ENCODE results near the gene MAPK4. TPM values are rescaled to one million over a fixed set of nuclear protein-coding genes. Genes with fewer than 3 reads are reported as not detected.

Gene MAPK4
- total and polyA plus RNA-seq, 7 experiments from 2014 or later, result not detected

- Mint-ChIP-seq H3K9me3 (peaks cover 0 to 4% (median 0%) of the 10 kb centered on the region in 11 donors), H3K36me3 (no peaks in the 10 kb centered on the region), H3K4me3 (no peak overlapping the region), H3K27ac (no peak overlapping the region), H3K4me1 (no peaks in the 10 kb centered on the region), H3K27me3 (peaks cover 10 to 49% (median 22%) of the 10 kb centered on the region in 5 donors)
- POLR2A ChIA-PET, result no interaction called here
- CTCF ChIA-PET, result no interaction called here
- H3K36me3 ChIP-seq (ENCODE audit: control insufficient read depth in 2 of 3, insufficient read depth in 3 of 3, low read length in 3 of 3), result no peaks in the 10 kb centered on the region
- no peak overlapping the region for H3K4me3 ChIP-seq (ENCODE audit: low read length)
- H3K4me1 ChIP-seq (ENCODE audit: control insufficient read depth in 2 of 2, insufficient read depth in 2 of 2, low read length in 2 of 2), result no peaks in the 10 kb centered on the region
- DNase-seq (no peak), ATAC-seq (no peak)
- no peak overlapping the region for H3K27ac ChIP-seq (ENCODE audit: low read depth, low read length)
- H3K27me3 ChIP-seq (ENCODE audit: control insufficient read depth in 2 of 2, insufficient read depth in 2 of 2, low read length in 2 of 2), result no peaks in the 10 kb centered on the region
- H3K9me3 ChIP-seq (ENCODE audit: control insufficient read depth in 2 of 3, low read length in 3 of 3), result no peaks in the 10 kb centered on the region
- intact Hi-C loops (cut with micrococcal nuclease), result no loop called here
Observed at GRCh38 chr18:50620319-50620718, 60.4 kb downstream of the MAPK4 start.

DNA sequence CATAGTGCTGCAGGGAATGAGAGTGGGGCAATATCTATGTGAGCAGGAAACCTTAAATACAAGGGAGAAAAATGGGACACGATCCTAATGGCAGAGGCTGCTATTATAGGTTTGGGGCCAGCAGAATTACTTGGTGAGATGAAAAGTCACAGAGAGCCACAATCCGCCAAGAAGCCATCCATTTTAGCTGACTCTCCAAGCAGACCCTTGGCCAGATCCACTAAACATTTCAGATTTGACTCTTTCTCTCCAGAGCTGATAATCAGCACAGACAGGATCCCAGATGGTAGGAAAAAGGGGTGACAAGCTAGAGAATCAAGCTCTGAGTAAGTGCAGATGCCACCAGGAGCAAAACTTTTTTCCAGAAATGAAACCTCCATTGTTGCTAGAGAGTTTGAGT is 61.5 kb downstream of the MAPK4 start:
- Mint-ChIP-seq H3K27me3 (peaks cover 9 to 39% (median 22%) of the 10 kb centered on the region in 5 donors), H3K4me1 (no peaks in the 10 kb centered on the region), H3K9me3 (peaks cover 0 to 2% (median 0%) of the 10 kb centered on the region in 11 donors), H3K4me3 (no peak overlapping the region), H3K36me3 (no peaks in the 10 kb centered on the region), H3K27ac (no peak overlapping the region)
- Histone ChIP-seq H3K4me1 (ENCODE audit: control insufficient read depth in 2 of 2, insufficient read depth in 2 of 2, low read length in 2 of 2) (no peaks in the 10 kb centered on the region), H3K27ac (ENCODE audit: low read depth, low read length) (no peak overlapping the region), H3K36me3 (ENCODE audit: control insufficient read depth in 2 of 3, insufficient read depth in 3 of 3, low read length in 3 of 3) (no peaks in the 10 kb centered on the region), H3K4me3 (ENCODE audit: low read length) (no peak overlapping the region), H3K9me3 (ENCODE audit: control insufficient read depth in 2 of 3, low read length in 3 of 3) (no peaks in the 10 kb centered on the region), H3K27me3 (ENCODE audit: control insufficient read depth in 2 of 2, insufficient read depth in 2 of 2, low read length in 2 of 2) (no peaks in the 10 kb centered on the region)
- POLR2A ChIA-PET, result no interaction called here
- CTCF ChIA-PET, result no interaction called here
- DNase-seq (no peak), ATAC-seq (no peak)
- intact Hi-C loops (cut with micrococcal nuclease), result no loop called here

GRCh38 chr18:50622320-50622719 is 62.4 kb downstream of the MAPK4 start:
- Mint-ChIP-seq H3K4me1 (no peaks in the 10 kb centered on the region), H3K36me3 (no peaks in the 10 kb centered on the region), H3K9me3 (peaks cover 0 to 2% (median 0%) of the 10 kb centered on the region in 11 donors), H3K27me3 (peaks cover 4 to 37% (median 22%) of the 10 kb centered on the region in 5 donors), H3K27ac (no peak overlapping the region), H3K4me3 (no peak overlapping the region)
- POLR2A ChIA-PET, result no interaction called here
- CTCF ChIA-PET, result no interaction called here
- Histone ChIP-seq H3K4me3 (ENCODE audit: low read length) (no peak overlapping the region), H3K27me3 (ENCODE audit: control insufficient read depth in 2 of 2, insufficient read depth in 2 of 2, low read length in 2 of 2) (no peaks in the 10 kb centered on the region), H3K36me3 (ENCODE audit: control insufficient read depth in 2 of 3, insufficient read depth in 3 of 3, low read length in 3 of 3) (no peaks in the 10 kb centered on the region), H3K9me3 (ENCODE audit: control insufficient read depth in 2 of 3, low read length in 3 of 3) (no peaks in the 10 kb centered on the region), H3K4me1 (ENCODE audit: control insufficient read depth in 2 of 2, insufficient read depth in 2 of 2, low read length in 2 of 2) (no peaks in the 10 kb centered on the region), H3K27ac (ENCODE audit: low read depth, low read length) (no peak overlapping the region)
- no peak for DNase-seq
- ATAC-seq, result no peak
- intact Hi-C loops (cut with micrococcal nuclease), result no loop called here

DNA sequence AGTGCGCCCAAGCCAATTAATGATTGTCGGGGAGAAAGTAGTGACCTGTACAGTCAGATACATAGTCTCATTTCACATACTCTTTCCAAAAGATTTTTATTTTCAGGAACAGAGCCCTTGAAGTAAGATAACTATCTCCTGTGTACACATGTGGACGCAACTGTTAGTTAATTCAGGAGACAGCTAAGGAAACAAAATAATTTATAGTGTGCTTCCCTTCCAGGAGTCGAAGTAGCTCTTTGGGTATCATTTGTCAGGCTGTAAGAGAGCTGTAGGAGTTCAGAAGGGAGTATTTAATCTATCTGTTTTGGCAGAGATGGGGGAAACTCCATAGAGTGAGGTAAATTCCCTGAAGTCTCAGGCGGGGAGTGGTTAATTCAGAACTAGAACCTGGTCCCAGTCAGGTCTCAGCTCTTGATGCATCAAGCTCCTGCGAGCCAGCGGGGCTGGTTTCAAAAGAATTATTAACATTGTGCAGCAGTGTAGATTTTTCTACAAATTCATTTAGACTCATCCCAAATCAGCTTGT is 63.0 kb downstream of the MAPK4 start:
- Histone ChIP-seq H3K27ac (ENCODE audit: low read depth, low read length) (no peak overlapping the region), H3K27me3 (ENCODE audit: control insufficient read depth in 2 of 2, insufficient read depth in 2 of 2, low read length in 2 of 2) (no peaks in the 10 kb centered on the region), H3K4me3 (ENCODE audit: low read length) (no peak overlapping the region), H3K36me3 (ENCODE audit: control insufficient read depth in 2 of 3, insufficient read depth in 3 of 3, low read length in 3 of 3) (no peaks in the 10 kb centered on the region), H3K4me1 (ENCODE audit: control insufficient read depth in 2 of 2, insufficient read depth in 2 of 2, low read length in 2 of 2) (no peaks in the 10 kb centered on the region), H3K9me3 (ENCODE audit: control insufficient read depth in 2 of 3, low read length in 3 of 3) (no peaks in the 10 kb centered on the region)
- ChIA-PET CTCF (no interaction called here), POLR2A (no interaction called here)
- H3K9me3 Mint-ChIP-seq, result peaks cover 0 to 2% (median 0%) of the 10 kb centered on the region in 11 donors
- peaks cover 4 to 35% (median 19%) of the 10 kb centered on the region in 5 donors for H3K27me3 Mint-ChIP-seq
- DNase-seq (no peak), ATAC-seq (no peak)
- H3K4me3 Mint-ChIP-seq, result no peak overlapping the region
- intact Hi-C loops (cut with micrococcal nuclease), result no loop called here
- no peak overlapping the region for H3K27ac Mint-ChIP-seq
- H3K4me1 Mint-ChIP-seq, result no peaks in the 10 kb centered on the region
- no peaks in the 10 kb centered on the region for H3K36me3 Mint-ChIP-seq

DNA sequence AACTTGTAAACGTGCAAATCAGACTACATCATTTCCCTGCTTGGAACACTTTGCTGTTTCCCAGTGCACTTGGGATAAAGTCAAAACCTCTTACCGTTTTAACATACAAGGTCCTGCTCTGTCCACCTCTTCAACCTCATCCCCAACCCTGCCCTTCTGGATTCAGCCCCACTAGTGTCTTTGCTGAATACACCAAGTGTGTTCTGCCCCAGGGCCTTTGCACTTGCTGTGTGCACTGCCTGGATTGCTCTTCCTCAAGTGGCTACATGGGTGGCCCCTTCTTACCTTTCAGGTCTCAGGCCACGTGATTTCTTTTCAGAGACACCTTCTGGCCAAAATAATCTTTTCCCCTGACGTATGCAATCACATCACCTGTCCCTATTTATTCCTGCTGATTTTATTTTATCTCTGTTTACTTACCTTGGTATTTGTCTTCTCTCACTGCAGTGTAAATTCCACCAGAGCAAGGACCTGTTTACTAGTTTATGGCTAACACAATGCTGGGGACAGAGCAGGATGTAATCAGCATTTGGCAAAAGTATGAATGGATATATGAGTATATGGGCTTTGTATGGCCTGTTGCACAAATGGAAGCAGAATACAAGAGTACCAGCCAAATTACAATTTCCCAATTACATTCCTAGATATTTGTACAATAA is 63.9 kb downstream of the MAPK4 start:
- Mint-ChIP-seq H3K36me3 (no peaks in the 10 kb centered on the region), H3K4me1 (no peaks in the 10 kb centered on the region), H3K9me3 (peaks cover 0 to 2% (median 0%) of the 10 kb centered on the region in 11 donors), H3K27ac (no peak overlapping the region), H3K27me3 (peaks cover 4 to 26% (median 16%) of the 10 kb centered on the region in 5 donors), H3K4me3 (no peak overlapping the region)
- Histone ChIP-seq H3K4me3 (ENCODE audit: low read length) (no peak overlapping the region), H3K27ac (ENCODE audit: low read depth, low read length) (no peak overlapping the region), H3K27me3 (ENCODE audit: control insufficient read depth in 2 of 2, insufficient read depth in 2 of 2, low read length in 2 of 2) (no peaks in the 10 kb centered on the region), H3K4me1 (ENCODE audit: control insufficient read depth in 2 of 2, insufficient read depth in 2 of 2, low read length in 2 of 2) (no peaks in the 10 kb centered on the region), H3K36me3 (ENCODE audit: control insufficient read depth in 2 of 3, insufficient read depth in 3 of 3, low read length in 3 of 3) (no peaks in the 10 kb centered on the region), H3K9me3 (ENCODE audit: control insufficient read depth in 2 of 3, low read length in 3 of 3) (no peaks in the 10 kb centered on the region)
- POLR2A ChIA-PET, result no interaction called here
- CTCF ChIA-PET, result no interaction called here
- ATAC-seq (no peak), DNase-seq (no peak)
- intact Hi-C loops (cut with micrococcal nuclease), result no loop called here

GRCh38 chr18:50624981-50625380 is 65.1 kb downstream of the MAPK4 start:
- no peaks in the 10 kb centered on the region for H3K36me3 Mint-ChIP-seq
- CTCF ChIA-PET, result no interaction called here
- no peaks in the 10 kb centered on the region for H3K4me1 Mint-ChIP-seq
- Histone ChIP-seq H3K27me3 (ENCODE audit: control insufficient read depth in 2 of 2, insufficient read depth in 2 of 2, low read length in 2 of 2) (no peaks in the 10 kb centered on the region), H3K27ac (ENCODE audit: low read depth, low read length) (no peak overlapping the region), H3K36me3 (ENCODE audit: control insufficient read depth in 2 of 3, insufficient read depth in 3 of 3, low read length in 3 of 3) (no peaks in the 10 kb centered on the region), H3K4me3 (ENCODE audit: low read length) (no peak overlapping the region), H3K4me1 (ENCODE audit: control insufficient read depth in 2 of 2, insufficient read depth in 2 of 2, low read length in 2 of 2) (no peaks in the 10 kb centered on the region), H3K9me3 (ENCODE audit: control insufficient read depth in 2 of 3, low read length in 3 of 3) (no peaks in the 10 kb centered on the region)
- H3K27me3 Mint-ChIP-seq, result peaks cover 4 to 19% (median 11%) of the 10 kb centered on the region in 5 donors
- intact Hi-C loops (cut with micrococcal nuclease), result no loop called here
- H3K4me3 Mint-ChIP-seq, result no peak overlapping the region
- H3K9me3 Mint-ChIP-seq, result peaks cover 0 to 2% (median 0%) of the 10 kb centered on the region in 11 donors
- H3K27ac Mint-ChIP-seq, result no peak overlapping the region
- POLR2A ChIA-PET, result no interaction called here
- DNase-seq (no peak), ATAC-seq (no peak)

DNA sequence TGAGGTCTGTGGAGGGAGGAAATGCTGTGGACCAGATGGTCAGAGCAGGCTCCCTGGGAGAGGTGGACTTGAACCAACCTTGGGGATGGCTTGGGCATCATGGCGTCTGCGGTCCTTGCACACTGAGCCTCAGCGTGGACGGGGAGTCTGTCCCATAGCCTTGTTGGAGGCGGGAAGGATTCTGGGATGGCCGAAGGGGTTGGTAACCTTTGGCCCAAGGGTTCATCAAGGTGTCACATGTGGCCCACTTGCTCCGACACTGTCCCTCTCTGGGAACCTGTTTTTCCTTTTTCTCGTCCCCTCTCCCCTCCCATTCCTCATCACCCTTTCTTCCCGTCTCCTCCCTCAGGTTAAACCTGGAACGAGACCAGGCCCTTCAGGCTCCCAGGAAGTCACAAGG is 66.4 kb downstream of the MAPK4 start:
- Histone ChIP-seq H3K4me3 (ENCODE audit: low read length) (no peak overlapping the region), H3K9me3 (ENCODE audit: control insufficient read depth in 2 of 3, low read length in 3 of 3) (no peaks in the 10 kb centered on the region), H3K4me1 (ENCODE audit: control insufficient read depth in 2 of 2, insufficient read depth in 2 of 2, low read length in 2 of 2) (no peaks in the 10 kb centered on the region), H3K27me3 (ENCODE audit: control insufficient read depth in 2 of 2, insufficient read depth in 2 of 2, low read length in 2 of 2) (no peaks in the 10 kb centered on the region), H3K36me3 (ENCODE audit: control insufficient read depth in 2 of 3, insufficient read depth in 3 of 3, low read length in 3 of 3) (no peaks in the 10 kb centered on the region), H3K27ac (ENCODE audit: low read depth, low read length) (no peak overlapping the region)
- no peak for DNase-seq
- no peak overlapping the region for H3K4me3 Mint-ChIP-seq
- peaks cover 0 to 2% (median 0%) of the 10 kb centered on the region in 11 donors for H3K9me3 Mint-ChIP-seq
- peaks cover 4 to 19% (median 9%) of the 10 kb centered on the region in 5 donors for H3K27me3 Mint-ChIP-seq
- no peaks in the 10 kb centered on the region for H3K4me1 Mint-ChIP-seq
- no peaks in the 10 kb centered on the region for H3K36me3 Mint-ChIP-seq
- intact Hi-C loops (cut with micrococcal nuclease), result no loop called here
- ATAC-seq, result no peak
- CTCF ChIA-PET, result no interaction called here
- no peak overlapping the region for H3K27ac Mint-ChIP-seq
- POLR2A ChIA-PET, result no interaction called here
